AML-193 (cell line): ENCODE measurements around the gene TRIM26.
"Not testable (repeated sequence)": the region's sequence is repeated elsewhere in the genome, so short reads cannot be mapped to it uniquely, and the experiment has no call there.

ENCODE experiments used
- DNase-seq, 2 experiments: peaks; one replicate each; lab custom pipeline; 2025; lab: John Stamatoyannopoulos, UW

The TRIM26 gene

GRCh38 chr6:30152910-30153610 is 60.1 kb downstream of the TRIM26 start:
- no peak for DNase-seq

GRCh38 chr6:30152016-30152673 is 61.1 kb downstream of the TRIM26 start:
- no peak for DNase-seq

DNA sequence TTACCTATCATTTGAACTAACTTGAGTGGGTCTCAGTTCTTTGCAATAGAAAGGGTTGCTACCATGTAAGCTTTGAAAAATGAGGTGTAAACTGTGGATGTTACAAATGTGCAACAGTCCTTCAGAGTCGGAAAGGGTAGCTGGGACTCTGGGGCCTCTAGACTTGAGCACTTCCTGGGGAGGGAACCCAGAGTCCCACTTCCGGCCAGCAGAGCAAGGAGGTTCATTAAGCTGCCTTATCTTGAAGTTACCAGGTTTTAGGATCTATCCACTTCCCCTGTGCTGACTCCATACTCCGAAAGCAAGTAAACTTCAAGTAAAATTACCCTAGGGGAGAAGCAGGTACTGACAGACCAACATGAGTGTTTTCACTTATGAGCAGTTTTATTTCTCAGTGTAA is 61.6 kb downstream of the TRIM26 start:
- peak; percentile 28 to 42 for DNase-seq

GRCh38 chr6:30150671-30151395 is 62.4 kb downstream of the TRIM26 start:
- no peak for DNase-seq

DNA sequence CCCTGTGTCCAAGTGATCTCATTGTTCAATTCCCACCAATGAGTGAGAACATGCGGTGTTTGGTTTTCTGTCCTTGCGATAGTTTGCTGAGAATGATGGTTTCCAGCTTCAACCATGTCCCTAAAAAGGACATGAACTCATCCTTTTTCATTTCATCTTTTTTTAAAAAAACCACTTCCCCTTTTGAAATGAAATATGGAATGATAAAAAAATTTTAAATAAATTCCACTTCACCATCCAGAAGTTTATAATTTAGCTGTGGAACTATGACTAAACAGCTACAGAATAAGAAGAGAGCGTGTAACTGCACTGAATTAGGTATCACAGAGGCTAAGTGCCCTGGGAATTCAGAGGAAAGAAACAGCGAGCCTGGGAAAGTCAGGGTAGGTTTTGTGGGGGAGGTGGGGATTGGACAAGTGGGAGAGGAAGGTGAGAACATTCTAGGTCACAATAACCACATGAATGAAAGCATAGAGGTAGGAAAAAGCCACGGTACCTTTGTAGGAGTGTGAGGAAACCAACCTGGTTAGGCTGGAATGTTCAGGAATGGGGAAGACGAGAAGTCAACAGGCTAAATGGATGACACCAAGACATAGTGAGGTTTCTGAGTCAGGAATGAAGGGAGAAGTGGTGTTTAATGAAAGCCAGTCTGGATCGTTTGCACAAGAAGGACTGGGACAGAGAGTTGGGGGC is 63.2 kb downstream of the TRIM26 start:
- no peak for DNase-seq

DNA sequence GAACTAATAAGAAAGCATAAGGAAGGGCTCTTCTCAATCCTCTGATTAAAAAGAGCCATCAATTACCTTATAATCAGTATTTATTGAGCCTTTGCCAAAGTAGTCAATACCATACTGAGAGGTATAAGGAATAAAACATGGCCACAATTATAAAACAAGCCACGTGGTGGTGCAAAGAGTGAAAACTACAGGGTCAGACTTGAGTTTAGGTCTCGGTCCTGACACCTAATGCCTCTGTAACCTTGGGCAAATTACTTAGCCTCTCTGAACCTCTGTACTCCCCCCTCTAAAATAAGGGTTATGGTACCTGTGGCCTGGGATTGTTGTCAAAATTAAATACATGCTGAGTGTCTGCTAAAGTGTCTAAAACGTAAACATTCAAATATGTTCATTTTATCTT is 64.0 kb downstream of the TRIM26 start:
- no peak for DNase-seq

- DNase-seq, result no peak
Observed at GRCh38 chr6:30147096-30147495, 66.1 kb downstream of the TRIM26 start.

GRCh38 chr6:30145818-30146217 is 67.4 kb downstream of the TRIM26 start:
- no peak for DNase-seq

GRCh38 chr6:30144811-30145210 is 68.4 kb downstream of the TRIM26 start:
- DNase-seq, result no peak

DNA sequence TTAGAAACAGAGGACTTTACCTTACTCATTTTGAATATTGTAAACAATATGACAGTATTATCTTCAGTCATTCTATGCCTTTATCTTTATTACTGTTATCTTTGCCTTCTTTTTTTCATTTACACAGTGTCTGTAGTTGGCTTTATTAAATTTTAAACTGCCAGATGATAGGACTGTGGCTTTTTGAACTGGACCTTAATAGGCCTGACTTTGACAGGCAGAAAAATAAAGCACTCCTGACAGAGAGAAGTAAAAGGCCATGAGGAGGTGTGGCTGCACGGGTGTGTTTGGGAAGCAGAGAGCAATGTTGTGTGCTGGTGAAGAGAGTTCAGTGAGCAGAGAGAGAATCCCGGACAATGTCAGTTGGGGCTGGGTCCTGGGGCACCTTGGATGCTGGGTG is 69.4 kb downstream of the TRIM26 start:
- DNase-seq, result no peak

DNA sequence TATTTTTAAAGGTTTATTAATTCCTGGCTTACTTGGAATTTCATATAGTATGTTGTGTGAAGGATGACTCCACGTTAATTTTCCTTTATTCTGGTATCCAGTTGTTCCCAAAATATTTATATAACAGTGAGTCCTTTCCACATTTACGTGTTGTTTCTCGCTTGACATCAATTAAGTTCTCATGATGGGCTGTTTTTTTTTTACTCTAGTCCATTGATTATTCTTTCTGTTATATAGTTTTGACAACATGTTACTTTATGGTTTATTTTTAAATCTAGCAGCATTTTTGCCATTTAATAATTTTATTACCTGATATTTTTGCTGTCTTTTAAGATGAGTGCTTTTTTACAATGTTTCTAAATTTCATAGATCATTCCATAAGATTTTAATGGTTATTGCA is 70.5 kb downstream of the TRIM26 start:
- no peak for DNase-seq

DNA sequence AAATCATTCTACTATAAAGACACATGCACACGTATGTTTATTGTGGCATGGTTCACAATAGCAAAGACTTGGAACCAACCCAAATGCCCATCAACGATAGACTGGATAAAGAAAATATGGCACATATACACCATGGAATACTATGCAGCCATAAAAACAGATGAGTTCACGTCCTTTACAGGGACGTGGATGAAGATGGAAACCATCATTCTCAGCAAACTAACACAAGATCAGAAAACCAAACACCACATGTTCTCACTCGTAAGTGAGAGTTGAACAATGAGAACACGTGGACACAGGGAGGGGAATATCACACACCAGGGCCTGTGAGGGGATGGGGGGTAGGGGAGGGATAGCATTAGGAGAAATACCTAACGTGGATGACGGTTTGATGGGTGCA is 73.0 kb downstream of the TRIM26 start:
- not testable (repeated sequence) for DNase-seq

DNA sequence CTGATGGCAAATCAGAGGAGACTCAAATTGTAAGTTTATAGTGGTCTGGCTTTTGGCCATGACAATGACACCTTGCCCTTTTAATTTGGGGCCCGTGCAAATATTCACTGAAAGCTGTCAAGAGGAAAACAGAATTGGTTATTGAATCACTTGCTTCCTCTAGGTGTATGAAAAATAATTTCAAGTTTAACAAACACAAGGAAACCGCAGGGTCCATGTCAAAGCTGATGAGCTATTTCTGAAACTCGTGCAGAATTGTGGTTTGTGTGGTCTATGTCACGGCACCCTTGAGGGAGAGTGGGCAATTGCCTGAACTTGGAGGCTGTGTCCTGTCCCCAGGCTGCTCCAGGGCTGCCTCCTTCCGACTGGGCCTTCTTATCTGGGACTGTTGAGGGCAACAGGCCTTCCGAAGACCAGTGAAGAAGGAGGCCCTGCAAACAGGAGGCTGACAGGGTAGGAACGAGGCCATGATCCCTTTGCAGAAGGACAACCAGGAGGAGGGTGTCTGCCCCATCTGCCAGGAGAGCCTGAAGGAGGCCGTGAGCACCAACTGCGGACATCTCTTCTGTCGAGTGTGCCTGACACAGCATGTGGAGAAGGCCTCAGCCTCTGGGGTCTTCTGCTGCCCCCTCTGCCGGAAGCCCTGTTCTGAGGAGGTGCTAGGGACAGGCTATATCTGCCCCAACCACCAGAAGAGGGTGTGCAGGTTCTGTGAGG is 76.5 kb downstream of the TRIM26 start:
- no peak for DNase-seq

DNA sequence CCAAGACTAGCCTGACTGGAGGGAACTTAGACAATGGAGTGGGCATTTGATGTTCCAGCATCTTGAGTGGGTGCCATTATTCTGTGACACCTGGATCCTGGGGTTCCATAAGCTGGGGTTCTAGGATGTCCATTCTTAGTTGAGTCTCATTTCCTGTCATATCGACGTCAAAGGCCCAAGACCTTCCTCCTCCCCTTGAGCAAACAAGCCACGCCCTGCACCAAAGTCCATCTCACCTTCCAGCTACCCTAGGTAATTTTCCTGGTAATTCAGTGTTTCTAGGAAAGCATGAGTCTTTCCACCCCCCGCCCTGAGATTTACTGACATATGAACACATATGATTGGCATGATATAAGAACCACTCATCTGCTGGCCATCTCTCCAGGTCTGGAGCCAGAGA is 77.4 kb downstream of the TRIM26 start, which contains the start of gene TRIM40:
TRIM40 (plus strand) TSS at position 384 of the 400 bp plus-strand sequence. CDS start 897 bp downstream, outside the sequence.
- DNase-seq, result no peak

- DNase-seq, result no peak
Observed at GRCh38 chr6:30135147-30135546, 78.1 kb downstream of the TRIM26 start.
